ENCODE measurements around the gene EFNA5.

- TF ChIP-seq CTCF (IDR thresholded peaks at IDR 0.05) (no peak), POLR2A (IDR thresholded peaks at IDR 0.05) (no peak), POLR2AphosphoS5 (IDR thresholded peaks at IDR 0.05; ENCODE audit: insufficient read depth in 1 of 2, low read depth in 1 of 2) (no peak)
Measured at GRCh38 chr5:107476783-107477182, 194.0 kb downstream of the EFNA5 start.

Data from vagina (tissue), 2 donors.